SK-MEL-5 (cell line): ENCODE data around the gene KCNQ1OT1. TPM values are rescaled to one million over a fixed set of nuclear protein-coding genes. Genes with fewer than 3 reads are reported as not detected.

Source experiments
- DNase-seq: peaks from one replicate; pipeline ENCODE4 v3.0.0-alpha.2; 2016; ENCODE audit warnings: low read depth, low spot score
- in situ Hi-C: cut with HindIII; loops from 2 replicates; pipeline ENCODE4 v1.10.0; 2016; ENCODE audit warnings: low sequenced_read_pairs, high pct_unique_total_duplicates, low pct_unique_long_range_greater_than_20kb
- total RNA-seq: library from RNA; depleted of rRNA; stranded (reverse); fragments of >200 nt; shearing (Covaris generic); gene quantifications from 2 replicates; pipeline ENCODE4 v1.2.3, GENCODE V29; 2014

Gene KCNQ1OT1
- total RNA-seq, 1 experiment from 2014 or later = 0.48 TPM

DNA sequence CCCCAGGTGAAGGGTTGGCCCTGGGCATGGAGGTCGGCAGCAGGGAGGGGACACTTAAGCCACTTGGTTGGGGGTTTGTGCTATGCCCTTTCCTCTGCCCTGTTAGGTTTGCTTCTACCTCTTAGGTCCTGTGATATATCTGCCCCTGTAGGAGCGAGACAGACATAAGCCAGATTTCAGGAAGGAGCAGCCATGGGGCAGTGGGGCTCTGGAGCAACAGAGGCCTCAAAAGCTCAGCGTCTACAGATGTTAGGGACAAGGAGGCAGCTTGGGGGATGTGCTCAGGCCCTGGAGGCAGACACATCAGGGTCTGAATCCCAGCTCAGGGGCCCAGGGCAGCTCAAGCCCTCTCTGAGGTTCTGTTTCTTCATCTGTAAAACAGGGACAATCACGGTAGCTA is 27.2 kb upstream of the KCNQ1OT1 start:
- DNase-seq = no peak
- in situ Hi-C loops = no loop called here

DNA sequence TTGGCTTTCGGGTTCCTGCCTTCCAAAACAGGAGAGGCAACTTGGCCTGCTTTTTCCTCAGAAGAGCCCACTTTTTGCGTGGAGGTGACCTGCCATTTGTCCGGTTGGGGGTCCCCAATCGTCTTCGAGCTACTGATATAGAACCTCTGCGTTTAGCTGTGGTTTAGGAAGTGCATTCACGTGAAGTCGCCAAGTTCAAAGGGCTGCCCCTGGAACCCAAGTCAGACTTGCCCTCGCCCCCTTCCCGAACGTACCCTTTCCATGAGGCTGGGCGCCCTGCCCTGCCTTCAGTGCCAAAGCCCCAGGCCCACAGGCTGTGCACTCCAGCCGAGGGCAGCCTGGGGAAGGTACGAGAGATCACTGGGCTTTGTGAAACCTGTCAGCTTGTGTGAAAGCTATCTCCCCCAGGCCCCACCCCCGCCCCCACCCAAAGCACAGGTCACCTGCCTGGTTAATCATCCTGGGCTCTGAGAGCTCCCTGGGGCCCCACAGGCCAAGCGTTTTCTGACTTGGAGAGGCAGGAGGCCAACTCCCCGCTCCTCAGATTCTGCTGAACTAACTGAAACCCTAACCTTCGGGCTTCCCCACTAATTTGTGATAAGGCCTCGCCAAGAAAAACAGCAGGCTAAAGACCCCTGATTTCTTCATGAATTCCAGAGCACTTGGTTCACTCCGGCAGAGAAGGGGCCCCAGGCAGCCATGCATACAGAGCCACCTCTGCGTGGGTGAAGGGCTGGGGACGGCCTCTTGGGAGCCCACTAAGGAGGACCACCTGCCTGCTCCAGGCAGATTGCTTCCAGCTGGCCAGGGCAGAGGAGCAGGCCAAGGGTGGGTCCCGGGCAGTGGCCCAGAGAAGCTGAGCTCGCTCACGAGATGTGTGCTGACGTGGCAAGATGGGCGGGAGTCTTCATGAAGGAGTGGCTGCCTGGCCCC is 25.8 kb upstream of the KCNQ1OT1 start:
- in situ Hi-C loops = no loop called here
- DNase-seq = no peak

DNA sequence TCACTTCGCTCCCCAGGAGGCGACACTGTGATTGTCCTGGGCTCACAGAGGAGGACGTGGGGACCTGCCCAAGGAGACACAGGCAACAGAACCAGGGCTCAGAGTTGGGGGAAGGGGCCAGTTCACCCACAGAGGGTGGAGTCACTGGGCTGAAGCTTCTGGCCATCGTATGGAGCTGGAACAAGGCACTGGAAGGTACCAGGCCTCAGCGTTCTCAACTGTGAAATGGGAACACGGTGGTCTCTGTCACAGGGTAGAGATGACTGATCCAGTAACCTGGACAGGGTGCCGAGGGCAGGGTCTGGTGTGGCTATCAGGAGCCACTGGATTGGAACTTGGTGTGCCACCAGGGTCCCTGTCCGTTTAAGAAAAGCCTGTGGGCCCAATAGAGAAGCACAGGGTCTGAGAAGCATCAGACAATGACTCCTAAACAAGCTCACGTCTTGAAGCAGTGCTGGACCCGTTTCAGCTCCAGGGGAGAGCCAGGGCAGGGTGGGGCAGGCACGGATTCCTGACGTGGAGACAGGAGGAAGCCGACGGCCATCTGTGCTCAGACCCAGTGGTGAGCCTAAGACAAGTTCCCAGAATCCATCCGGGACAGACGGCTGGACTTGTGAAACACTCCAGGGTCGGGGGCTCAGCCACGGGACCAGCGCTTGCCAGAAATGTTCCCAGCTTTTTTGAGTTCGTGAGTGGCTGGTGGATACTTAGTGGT is 25.0 kb upstream of the KCNQ1OT1 start:
- DNase-seq = no peak
- in situ Hi-C loops = no loop called here

DNA sequence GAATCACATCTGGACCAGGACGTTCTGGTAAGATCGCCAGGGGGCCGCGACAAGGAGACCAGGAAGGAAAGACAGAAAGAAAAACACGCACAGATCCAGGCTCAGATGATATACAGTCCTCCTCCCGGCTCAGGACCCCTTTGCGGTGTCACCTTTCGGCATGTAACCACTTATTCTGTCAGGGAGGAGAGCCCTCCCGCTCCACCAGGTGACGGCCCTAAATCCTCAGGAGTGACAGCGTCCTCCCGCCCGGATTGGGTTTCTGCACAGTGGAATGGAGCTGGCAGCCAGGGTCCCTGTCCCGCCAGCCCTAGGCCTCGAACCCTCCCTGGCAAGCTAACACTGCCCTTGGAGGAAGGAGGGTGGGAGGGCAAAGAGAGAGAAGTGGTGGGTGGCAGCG is 24.3 kb upstream of the KCNQ1OT1 start:
- no peak for DNase-seq
- in situ Hi-C loops = no loop called here

DNA sequence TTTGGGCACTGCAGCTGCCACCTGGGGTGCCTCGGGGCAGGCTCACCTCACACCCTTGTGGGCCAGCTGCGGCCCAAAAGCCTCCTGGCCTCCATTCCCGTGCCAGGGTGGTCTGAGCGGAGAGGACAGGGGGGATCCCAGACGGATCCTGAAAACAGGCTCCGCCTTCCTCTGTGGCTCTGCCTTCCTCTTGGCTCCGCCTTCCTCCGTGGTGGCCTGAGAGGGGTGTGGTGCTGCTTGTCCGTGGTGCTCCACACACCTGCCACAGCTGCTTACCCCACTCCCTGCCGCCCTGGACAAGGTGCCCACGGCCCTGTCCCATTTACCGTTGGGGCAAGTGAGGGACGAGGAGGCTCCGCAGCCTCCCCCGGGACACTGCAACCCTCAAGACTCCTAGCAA is 23.2 kb upstream of the KCNQ1OT1 start:
- no peak for DNase-seq
- in situ Hi-C loops = no loop called here

DNA sequence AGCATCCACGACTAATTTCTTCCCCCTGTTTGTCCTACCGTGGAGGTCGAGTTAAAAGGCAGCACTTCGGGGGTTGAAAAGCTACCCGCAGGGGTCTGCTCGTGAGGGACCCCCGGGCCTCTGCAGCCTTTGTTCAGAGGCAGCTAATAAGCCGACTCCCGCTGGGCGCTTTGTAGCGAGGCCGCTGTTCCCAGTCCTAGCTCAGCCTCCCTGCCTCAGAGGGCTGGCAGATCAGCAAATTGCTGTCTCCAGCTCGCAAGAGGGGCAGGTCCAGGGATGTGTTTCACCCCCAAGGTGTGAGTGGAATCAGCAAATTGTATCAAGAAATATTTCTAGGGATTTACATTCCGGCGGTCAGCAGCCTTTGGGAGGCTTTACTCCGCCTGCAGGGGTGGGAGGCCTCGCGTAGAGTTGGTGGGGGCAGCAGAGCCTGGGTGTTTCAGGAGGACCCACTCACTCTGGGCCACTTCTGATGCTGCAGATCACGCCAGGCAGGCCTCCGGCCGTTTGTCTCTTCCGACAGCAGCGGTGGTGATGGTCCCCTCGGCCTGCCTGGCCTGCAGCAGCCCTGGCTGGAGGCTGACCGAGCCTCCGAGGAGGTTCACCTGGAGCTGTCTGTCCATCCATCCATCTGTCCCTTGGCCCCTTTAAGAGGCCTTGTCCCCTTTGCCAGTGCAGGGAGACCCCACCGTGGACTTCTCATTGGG is 21.6 kb upstream of the KCNQ1OT1 start:
- DNase-seq = no peak
- in situ Hi-C loops = no loop called here

DNA sequence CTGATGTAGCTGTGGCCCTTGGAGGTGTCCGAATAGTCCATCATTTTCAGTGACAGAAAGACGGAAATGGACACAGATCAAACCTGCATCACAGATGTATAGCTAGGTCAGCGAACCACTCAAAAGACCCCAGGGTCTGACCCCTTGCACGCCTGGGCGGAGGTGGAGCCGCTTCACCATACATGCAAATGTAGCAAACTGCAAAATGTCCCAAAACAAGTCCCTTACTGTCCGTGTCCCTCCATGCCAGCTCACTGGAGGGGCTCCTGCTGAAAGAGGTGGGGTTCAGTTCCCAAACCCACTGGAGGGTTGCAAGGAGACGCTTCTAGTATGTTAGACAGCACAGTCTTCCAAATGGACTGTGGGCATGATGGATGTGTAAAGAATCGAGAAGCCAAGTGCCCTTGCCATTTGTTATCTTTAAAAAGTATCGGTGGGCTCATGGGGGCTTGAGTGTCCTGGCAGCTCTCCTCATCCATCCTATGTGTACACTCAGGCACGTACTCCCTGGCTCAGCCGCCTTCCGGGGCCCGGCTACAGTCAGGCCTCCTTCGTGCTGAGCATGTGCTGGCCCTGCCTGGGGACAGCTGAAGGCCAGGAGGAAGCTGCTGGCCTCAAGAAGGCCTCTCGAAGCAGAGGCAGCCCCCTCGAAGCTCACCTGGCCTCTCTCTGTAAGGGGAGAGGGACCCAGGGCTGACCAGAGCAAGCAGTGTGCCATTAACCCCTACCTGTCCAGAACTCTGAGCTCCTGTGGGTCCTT is 20.2 kb upstream of the KCNQ1OT1 start:
- in situ Hi-C loops = no loop called here
- no peak for DNase-seq

DNA sequence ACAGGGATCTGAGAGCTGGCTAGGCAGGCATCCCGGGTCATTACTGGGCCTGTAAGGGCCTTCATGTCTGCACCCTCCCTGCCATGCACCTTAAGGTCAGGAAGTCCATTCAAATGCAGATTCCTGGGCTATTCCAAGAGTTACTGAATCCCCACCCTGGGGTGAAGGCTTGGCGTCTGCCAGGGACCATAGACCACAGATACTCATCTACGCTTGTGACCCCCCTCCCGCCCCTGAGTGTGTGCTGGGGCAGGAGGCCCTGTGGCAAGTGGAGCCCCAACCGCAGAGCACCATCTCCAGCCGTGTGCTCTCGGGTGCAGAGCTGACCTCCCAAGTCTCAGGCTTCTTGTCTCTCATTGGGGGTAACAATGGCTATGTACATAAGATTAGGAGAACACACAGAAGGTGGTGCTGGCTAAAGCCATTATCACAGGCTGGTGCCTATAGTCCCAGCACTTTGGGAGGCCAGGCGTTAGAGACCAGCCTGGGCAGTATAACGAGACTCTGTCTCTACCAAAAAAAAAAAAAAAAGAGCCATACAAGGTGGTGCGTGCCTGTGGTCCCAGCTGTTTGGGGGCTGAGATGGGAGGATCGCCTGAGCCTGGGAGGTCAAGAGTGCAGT is 19.1 kb upstream of the KCNQ1OT1 start:
- in situ Hi-C loops = no loop called here
- no peak for DNase-seq

DNA sequence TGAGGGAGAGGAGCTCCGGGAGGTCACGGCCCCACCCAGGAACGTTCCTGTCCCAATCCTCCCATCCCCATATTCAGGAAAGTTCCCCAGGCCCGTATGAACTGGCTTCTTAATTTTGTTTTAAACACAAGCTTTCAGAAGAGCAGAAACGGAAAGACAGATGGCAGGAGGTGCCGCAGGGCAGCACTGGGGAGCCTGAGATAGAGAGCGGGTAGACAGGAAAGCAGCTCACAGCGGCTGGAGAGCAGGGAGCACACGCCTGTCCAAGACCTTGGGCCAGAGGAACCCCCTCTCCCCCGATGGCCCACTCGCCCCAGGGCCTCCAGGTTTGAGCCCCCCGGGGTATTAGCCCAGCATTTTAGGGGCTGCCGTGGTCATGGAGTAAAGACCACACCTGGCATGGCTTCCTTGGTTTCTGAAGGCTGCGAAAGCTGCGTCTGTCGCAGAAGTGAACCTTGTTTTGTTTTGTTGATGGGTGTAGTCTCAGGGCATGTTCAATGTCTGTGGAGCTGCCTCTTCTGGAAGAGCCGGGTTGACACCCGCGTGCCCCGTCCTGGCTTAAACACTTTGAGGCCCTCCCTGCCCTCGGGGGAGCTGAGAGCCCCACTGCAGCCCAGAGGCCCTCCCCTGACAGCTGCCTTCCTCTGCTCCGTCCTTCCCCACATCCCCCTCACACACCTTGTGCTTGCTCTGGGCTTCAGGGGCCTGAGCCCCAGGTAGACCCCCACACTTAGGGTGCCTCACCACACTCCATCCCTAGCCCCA is 17.9 kb upstream of the KCNQ1OT1 start:
- no peak for DNase-seq
- in situ Hi-C loops = no loop called here

DNA sequence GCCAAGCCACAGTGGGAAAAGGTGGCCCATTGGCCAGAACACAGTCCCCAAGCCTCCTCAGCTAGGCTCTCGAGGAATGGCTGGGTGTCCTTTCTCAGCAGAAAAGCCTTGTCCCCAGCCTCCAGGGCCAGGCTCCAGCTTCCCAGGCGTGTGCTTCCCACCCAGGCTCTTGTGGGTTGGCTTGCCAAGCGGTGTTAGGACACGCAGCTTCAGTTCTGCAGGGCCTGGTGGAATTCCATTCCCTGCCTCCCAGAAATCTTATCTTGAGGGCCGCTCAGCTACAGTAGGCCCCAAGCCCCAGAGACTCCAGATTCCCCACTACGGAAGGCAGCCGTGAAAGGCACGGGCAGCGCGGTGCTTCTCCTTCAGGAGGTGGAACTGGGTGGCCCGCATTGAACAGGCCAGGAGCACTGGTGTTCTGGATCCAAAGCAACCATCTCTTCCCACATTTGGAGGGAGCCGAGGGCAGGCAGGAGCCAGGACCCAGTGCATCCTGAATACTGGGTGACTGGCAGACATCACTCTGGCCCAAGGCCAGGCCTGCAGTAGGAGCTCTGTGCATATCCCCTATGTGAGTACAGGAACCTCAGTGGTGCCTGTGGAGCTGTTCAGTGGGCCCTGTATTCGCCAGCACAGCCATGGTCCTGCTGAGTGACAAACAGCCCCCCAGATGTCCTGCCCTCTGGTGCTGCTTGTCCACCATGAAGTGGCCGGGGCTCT is 16.7 kb upstream of the KCNQ1OT1 start:
- in situ Hi-C loops = no loop called here
- DNase-seq = no peak

DNA sequence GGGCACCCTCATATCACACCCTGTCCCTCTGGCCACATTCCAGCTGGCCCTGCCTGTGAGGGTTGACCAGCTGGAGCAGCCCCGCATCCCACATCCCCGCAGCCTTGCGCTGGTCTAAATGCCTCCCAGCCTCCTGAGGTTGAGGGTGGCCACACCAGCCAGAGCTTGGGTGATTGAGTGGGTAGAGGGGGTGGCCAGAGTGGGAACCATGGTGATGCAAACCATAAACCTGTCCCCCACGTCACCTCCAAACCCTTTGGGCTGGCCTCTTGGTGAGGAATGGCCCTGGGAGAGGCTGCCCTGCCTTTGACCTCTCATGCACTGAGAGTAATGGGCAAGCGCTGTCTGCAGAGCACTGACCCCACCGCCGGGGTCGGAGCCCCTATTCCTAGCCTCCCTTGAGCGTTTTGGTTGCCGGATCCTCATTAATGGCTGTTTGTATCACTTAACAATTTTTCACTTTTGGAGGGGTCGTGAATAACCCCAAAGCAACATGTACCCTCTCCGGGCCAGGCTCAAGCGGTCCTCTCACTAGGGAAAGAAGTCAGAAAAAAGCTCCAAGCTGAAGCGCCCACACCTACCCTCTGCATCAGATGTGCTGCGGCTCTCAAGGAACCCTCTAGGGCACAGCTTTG is 16.0 kb upstream of the KCNQ1OT1 start:
- in situ Hi-C loops = no loop called here

DNA sequence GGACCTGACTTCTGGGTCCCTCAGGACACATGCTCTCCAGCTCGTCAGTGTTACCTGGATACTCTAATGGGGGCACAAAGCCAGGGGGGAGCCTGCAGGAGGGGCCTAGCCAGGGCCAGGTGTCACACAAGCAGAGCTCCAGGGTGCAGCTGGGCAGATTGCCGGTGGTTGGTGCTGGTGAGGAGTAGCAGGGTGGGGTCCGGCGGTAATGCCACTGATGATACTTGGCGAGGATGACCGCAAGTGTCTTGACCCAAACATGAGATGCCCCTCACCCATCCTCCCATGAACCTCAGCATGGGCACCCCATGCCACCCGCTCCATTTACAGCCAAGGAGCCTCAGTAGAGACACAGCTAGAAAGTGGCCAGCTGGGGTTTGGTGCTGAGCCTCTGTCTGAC is 15.1 kb upstream of the KCNQ1OT1 start:
- in situ Hi-C loops = no loop called here

More for the DNA sequence above, 16.0 kb upstream of the KCNQ1OT1 start:
- no peak for DNase-seq

DNA sequence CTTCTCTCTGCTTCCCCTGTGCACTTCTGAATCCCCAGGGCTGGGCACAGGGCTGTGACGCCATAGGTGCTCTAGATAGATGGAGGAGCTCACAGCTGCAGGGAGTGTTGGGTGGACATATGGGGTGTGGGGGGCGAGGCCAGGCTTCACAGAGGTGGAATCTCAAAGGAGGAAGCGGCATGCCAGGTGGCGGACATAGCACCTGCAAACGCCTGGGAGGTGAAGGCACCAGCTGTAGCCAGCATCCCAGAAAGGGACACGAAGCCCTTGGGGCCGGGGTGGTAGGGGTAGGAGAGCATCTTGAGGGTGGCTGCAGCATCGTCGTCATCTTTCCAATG is 14.6 kb upstream of the KCNQ1OT1 start:
- in situ Hi-C loops = no loop called here
- no peak for DNase-seq

More for the DNA sequence above, 15.1 kb upstream of the KCNQ1OT1 start:
- DNase-seq = no peak

DNA sequence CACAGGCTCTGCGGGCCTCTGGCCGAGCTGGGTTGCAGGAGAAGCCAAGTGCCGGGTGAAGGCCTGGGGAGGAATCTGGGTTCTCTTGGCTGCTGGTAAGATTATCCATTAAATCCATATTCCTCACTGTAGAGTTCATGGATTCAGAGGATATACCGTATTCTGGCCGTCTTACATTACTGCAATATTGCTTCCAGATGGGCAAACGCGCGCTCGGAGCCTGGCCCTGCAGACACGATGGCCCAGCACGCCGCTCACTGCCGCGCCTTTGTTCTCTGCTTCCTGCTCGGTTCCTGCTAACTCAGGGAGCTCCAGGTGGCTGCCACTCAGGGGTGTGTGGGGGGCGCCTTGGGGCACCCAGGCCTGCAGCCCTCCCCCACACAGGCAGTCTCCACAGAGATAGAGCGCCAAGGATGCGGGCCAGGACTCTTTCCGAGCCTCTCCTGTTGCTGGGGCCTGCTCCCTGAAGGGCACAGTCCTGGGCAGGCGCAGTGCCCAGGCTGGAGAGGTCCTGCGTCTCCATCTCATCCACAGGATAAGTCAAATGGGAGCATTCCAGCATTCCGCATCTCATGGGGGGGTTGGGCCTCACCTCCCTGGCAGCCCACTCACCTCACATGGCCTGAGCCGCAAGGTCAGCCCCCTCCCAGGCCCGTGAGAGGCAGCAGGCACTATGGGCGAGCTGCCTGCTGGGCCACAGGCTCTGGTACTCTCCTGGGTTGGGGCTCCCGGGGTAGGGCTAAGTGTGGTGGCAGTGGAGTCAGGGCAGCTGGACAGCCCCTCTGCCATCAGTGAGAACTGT is 14.1 kb upstream of the KCNQ1OT1 start:
- no peak for DNase-seq
- in situ Hi-C loops = no loop called here

DNA sequence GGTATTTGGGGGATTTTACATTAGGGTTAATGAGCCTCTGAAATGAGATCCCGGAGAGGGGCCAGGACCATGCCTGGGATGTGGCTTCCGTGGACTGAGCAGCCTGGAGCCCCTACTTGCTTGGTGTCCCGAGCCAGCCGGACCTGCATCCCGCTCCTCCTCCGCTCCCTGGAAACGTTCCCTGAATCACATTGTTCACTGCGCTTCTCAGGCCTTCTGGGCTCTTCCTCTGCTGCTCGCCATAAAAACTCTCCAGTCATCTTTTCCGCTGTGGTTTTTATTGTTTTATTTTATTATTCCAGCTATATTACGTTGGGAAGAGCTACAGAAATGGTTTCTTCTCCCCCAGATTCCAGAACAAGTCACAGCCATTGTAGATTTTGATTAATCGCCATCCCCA is 13.3 kb upstream of the KCNQ1OT1 start:
- in situ Hi-C loops = no loop called here
- DNase-seq = no peak
